Inflammatory macrophage (primary cell): ENCODE measurements around the gene C22orf31.

Experiments
- DNase-seq, 2 donors: peaks; one replicate each; pipeline ENCODE4 v3.0.0-alpha.2; 2020 to 2022

Gene C22orf31

GRCh38 chr22:29080106-29080975, 18.7 kb upstream of the C22orf31 start:
- DNase-seq: no peak

- no peak for DNase-seq
Measured at GRCh38 chr22:29079218-29079901, 17.7 kb upstream of the C22orf31 start.

- no peak for DNase-seq
Measured at GRCh38 chr22:29078869-29079207, 17.2 kb upstream of the C22orf31 start.

DNA sequence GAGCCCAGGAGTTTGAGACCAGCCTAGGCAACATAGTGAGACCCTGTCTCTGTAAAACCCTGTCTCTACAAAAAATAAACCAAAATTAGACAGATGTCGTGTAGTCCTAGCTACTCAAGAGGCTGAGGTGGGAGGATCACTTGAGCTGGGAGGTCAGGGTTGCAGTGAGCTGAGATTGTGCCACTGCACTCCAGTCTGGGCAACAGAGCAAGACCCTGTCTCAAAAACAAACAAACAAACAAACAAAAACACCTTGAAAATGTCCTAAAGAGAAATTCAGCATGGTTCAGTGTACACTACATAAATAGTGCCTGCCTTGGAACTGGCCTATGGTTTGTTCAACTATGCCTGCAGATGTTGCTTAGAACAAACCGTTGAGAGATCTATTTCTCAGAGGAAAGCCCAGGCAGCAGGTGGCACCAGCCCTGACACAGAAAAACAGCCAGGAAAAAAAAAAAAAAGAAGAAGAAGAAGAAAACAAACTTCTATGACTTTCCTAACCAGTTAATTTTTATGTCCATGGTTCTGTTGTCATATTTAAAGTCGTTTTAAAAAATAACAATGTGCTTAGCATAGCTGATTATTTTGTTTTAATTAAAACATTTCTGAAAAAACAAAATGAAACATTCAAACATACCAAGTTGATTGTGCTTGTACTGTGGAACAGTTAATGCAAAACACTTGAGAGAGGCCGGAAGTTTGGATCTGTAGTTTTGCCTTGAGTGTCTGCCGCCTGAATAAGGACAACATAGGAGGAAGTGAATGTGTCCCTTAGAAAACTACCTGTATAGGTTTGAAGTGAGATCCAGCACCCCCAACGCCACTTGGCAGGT, 16.6 kb upstream of the C22orf31 start:
- no peak for DNase-seq

GRCh38 chr22:29074276-29074772, 12.7 kb upstream of the C22orf31 start:
- DNase-seq: no peak

- DNase-seq: peak in 1 of 2 donors; percentile 20
Measured at GRCh38 chr22:29073618-29074275, 12.1 kb upstream of the C22orf31 start.

DNA sequence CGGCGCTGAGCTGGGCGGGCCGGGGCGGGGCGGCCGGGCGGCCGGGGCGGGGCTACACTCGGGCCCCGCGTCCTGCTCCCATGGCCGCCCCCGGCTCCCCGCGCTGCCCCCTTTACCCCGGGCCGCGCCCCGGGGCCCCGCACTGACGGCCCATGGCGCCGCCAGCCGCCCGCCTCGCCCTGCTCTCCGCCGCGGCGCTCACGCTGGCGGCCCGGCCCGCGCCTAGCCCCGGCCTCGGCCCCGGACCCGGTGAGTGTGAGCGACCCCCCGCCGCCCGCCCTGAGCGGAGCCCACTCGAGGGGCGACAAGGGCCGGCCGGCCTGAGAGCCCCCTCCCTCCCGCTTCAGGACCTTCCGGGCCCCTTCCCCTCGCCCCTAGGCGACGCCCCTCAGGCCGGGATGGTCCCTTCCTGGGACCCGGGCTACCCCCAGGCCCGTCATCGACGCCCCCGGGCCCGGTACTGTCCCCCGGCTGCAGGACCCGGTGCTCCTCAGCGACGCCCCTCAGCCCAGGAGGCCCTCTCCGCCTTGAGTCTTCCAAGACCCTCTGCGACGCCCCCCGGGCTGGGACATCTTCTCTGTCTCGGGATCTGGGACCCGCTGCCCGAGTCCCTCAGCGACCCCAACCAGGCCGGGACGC, 11.5 kb upstream of the C22orf31 start, which contains the start of gene KREMEN1:
TSS of gene KREMEN1 (plus strand) at position 57 of the 639 bp plus-strand sequence. CDS start at position 153, 96 bp downstream.
- no peak for DNase-seq

GRCh38 chr22:29072193-29072978, 10.8 kb upstream of the C22orf31 start:
- DNase-seq: peak; percentile 64 to 77

GRCh38 chr22:29071261-29072045, 9.8 kb upstream of the C22orf31 start:
- peak in 1 of 2 donors; percentile 49 for DNase-seq

- no peak for DNase-seq
Measured at GRCh38 chr22:29070490-29070889, 8.9 kb upstream of the C22orf31 start.

GRCh38 chr22:29069463-29069862, 7.8 kb upstream of the C22orf31 start:
- DNase-seq: no peak

GRCh38 chr22:29065468-29066190, 4.0 kb upstream of the C22orf31 start:
- DNase-seq: no peak

- no peak for DNase-seq
Measured at GRCh38 chr22:29062286-29062821, 723 bp upstream of the C22orf31 start.

DNA sequence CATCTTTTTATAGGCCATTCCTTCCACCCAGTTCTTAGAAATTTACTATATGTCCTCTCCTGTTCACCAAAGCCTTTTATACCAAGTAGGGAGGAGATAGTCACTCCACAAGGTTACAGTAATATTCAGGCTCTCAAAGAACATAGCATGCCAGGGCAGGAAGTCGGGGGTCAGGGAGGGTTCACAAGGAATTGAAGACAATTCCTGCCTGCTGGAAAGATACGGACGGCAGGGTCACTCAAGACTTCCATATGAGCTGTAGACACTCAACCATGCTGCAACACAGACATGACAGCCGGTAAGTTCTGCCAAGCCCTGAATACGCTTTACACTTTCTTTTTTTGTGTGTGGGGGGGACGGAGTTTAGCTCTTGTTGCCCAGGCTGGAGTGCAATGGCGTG, 700 bp downstream of the C22orf31 start:
- DNase-seq: no peak

GRCh38 chr22:29060251-29060869, 1.3 kb downstream of the C22orf31 start:
- peak; percentile 21 to 45 for DNase-seq

- DNase-seq: no peak
Measured at GRCh38 chr22:29056472-29056871, 5.2 kb downstream of the C22orf31 start.

GRCh38 chr22:29055192-29055830, 6.3 kb downstream of the C22orf31 start:
- no peak for DNase-seq

DNA sequence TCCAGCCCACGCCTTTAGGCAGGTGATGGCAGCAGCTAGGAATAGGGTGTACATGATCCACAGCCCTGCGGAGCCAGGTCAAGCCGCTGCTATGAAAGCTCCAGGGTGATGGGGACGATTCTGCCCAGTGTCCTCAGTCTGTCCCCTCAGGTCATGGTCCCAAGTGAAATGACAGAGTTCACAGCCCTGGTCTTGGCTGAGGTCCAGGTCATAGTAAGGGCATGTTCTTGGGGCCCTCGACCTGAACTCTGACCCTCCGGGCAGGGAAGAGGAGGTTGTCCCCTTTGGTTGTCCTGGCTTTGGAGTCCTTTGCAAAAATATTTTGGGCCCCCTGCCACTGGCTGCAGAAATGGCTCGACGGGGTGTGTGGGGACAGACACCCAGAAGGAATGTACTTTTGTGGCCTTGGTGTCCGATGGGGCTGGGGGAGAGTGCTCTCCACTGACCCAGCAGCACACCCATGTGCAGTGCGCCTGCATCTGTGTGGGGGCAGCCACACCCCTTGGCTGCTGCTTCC, 7.3 kb downstream of the C22orf31 start:
- DNase-seq: no peak
